GM12874 (cell line): ENCODE measurements around the gene INPP4B.

ENCODE experiments used
- TF ChIP-seq, protein P1 (sequence below): IDR thresholded peaks from 2 replicates; pipeline ENCODE4 v1.5.1; 2011; ENCODE audit warnings: low read depth, mild to moderate bottlenecking, control low read depth, low read length, moderate library complexity; ENCODE audit not compliant: insufficient read depth

Gene INPP4B

DNA sequence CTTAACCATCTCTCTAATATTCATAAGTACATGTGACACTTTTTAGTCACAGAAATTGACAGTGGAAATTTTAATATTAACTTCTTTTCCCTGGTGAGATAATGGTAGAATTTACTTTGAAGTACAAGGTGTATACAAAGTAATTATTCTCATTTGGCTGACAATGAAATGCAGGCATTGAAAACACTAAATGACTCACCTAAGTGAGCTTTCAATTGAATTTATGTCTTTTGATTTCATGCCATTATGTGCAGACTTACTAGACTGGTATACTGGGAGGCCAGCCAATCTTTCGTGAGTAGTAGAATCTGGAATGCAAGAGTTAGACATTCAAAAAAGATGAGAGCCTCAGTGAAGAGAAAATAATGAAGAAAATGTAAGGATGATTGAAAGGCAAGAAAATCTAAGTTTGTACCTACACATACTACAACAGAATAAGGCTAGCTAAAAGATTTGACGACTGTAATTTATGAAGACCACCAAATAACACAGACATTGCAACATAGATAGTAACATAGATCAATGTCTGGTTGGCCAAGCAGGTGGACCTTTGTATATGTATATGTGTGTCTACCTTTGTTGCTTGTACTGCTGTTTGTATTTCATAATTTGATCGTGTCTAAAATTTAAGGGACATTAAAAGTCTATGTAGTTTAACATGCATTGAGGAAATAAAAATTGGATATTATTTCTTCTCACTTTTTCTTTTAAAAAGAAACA is 750.1 kb downstream of the INPP4B start:
- TF ChIP-seq, protein P1, sequence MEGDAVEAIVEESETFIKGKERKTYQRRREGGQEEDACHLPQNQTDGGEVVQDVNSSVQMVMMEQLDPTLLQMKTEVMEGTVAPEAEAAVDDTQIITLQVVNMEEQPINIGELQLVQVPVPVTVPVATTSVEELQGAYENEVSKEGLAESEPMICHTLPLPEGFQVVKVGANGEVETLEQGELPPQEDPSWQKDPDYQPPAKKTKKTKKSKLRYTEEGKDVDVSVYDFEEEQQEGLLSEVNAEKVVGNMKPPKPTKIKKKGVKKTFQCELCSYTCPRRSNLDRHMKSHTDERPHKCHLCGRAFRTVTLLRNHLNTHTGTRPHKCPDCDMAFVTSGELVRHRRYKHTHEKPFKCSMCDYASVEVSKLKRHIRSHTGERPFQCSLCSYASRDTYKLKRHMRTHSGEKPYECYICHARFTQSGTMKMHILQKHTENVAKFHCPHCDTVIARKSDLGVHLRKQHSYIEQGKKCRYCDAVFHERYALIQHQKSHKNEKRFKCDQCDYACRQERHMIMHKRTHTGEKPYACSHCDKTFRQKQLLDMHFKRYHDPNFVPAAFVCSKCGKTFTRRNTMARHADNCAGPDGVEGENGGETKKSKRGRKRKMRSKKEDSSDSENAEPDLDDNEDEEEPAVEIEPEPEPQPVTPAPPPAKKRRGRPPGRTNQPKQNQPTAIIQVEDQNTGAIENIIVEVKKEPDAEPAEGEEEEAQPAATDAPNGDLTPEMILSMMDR = no peak

DNA sequence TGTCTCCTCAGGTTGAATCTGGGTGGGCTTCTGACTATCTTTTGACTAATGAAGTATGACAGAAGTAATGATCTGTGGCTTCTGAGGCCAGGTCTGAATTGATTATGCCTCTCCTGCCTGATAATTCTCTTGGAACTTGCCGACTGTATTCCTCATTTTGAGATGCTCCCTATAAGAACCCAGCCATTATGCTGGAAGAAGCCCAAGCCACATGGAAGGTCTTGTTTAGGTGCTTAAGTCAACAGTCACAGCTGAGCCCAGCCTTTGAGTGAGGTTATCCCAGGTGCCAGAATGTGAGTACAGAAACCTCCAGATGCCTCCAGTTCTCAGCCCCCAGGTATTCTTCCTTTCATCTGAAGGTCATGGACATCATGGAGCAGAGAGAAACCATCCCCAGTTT is 753.2 kb downstream of the INPP4B start:
- TF ChIP-seq, protein P1 = no peak

DNA sequence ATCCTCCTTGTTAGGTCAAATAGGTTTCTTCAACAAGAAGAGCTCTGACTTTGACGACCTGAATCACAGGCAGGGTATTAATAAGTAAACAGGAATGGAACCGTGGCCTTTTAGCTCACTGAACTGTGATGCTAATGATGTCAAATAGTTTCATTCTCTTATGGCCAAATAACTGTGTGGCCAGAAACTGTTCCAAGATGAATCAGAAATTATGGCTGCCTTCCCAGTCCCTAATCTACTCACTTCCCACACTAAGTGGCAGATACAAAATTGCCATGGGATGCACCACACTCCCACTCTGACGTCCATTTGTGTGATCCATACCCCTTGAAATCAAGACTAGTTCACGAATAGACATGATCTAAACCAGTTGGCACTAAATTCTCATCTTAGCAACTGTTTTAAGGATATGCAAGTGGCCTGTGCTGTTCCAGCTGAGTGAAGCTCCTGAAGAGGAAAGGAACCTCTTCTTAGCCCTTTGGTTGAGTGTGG is 754.4 kb downstream of the INPP4B start:
- TF ChIP-seq, protein P1 = no peak

DNA sequence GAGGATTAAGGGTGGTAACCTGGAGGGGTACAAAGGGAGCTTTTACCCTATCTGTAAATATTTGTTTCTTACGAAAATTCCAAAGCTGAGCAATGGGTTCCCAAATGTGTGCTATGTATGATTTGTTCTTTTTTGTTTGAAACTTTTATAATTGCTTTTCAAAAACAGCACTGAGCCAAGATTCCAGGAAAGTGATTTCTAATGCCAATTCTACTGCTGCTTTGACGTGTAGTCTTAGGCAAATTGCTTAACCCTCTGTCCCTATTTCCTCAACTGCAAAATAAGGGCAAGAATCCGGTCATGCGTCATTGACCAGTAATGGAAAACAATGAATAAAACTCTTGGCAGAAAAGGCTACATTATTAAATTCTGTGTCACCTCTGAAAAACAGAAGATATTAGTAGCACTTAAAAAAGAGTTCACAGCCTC is 755.0 kb downstream of the INPP4B start:
- TF ChIP-seq, protein P1 = no peak

DNA sequence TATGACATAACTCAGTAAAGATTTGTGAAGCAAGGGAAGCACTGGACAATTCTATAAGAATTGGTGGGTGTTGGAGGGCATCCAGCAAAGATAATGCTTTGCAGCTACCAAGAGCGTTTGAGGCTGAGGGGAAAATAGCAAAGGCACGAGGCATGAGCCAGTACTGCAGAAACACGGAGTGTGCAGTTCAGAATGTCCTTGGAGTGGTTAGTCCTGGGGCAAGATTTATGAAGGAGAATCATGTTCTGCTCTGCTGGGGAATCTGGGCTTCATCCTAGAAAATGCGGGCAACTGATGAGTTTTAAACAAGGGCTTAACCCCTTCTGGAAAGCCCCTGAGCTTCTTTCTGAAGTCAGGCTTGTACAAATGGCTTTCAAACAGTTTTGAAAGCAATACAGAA is 757.2 kb downstream of the INPP4B start:
- TF ChIP-seq, protein P1 = no peak

DNA sequence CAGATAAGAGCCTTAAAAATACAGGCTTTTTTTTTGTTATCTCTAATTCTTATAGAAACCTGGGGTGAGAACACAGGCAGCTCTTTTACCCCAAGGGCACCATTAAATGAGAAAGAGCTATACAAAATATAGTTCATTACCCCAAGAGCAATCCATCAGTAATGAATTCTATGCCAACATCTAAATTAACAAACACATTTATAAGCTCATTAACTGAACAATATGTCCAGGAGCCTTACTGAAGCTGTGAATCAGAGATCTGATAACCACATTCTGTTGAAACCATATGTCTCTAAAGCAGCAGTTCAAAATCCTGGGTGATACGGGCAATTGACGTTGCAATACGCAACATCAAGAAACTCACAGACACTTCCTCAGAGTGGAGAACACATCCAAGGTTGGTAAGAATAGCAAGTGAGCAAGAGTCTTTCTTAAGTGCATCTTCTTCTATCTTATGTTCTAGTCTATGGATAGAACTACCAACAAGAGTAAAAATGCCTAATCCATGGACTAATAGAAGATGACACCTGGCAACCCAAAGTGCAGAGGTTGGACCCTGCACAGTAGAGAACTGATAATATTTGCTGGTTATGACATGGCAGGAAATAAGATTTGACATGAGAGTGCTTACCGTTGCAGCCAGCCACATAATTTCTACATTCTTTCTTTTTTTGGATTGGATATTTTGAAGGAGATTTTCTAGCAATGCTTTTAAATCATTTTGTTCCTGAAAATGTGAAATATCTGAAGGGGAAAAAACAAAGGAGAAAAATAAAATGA is 760.4 kb downstream of the INPP4B start:
- TF ChIP-seq, protein P1 = no peak

DNA sequence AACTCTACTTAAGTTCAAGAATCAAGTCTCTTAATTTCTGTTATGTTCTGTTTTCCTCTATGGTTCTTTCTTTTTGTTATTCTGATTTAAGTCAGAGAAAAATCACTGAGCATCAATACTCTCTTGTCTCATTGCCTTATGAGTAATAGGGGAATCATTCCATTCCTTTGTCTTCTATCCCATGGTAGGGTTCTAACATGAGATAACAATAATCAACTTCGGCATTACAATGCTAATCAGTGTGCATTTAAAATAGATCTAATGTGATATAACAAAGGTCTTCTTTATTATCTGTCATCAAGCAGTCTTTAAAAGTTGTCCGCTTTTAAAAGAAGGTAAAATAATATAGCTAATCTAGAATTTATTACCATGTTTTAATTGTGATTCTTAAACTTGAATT is 762.8 kb downstream of the INPP4B start:
- TF ChIP-seq, protein P1 = no peak
